ENCODE data around the gene PRKCQ. TPM values are rescaled to one million over a fixed set of nuclear protein-coding genes. Genes with fewer than 3 reads are reported as not detected.
"Not testable (repeated sequence)": the region's sequence is repeated elsewhere in the genome, so short reads cannot be mapped to it uniquely, and the experiment has no call there.

The PRKCQ gene
- total RNA-seq, 1 donor from 2014 or later: 2.3 TPM

- Mint-ChIP-seq H3K4me1 (no peaks in the 10 kb centered on the region), H3K36me3 (no peaks in the 10 kb centered on the region), H3K27me3 (ENCODE audit: low read depth) (peaks cover 6% of the 10 kb centered on the region), H3K4me3 (no peak overlapping the region), H3K27ac (no peak overlapping the region), H3K9me3 (peaks cover 5% of the 10 kb centered on the region)
- DNase-seq (ENCODE audit: low spot score in 2 of 2, unreplicated experiment in 2 of 2): no peak
- no peak for TF ChIP-seq CTCF (IDR thresholded peaks at IDR 0.05; ENCODE audit: unreplicated experiment)
These were observed 9.4 kb upstream of the PRKCQ start for GRCh38 chr10:6589287-6590094.

GRCh38 chr10:6588845-6589244 is 8.8 kb upstream of the PRKCQ start:
- Mint-ChIP-seq H3K27ac (no peak overlapping the region), H3K4me1 (no peaks in the 10 kb centered on the region), H3K9me3 (peaks cover 5% of the 10 kb centered on the region), H3K36me3 (peaks cover 4% of the 10 kb centered on the region), H3K4me3 (no peak overlapping the region), H3K27me3 (ENCODE audit: low read depth) (peaks cover 6% of the 10 kb centered on the region)
- TF ChIP-seq CTCF (IDR thresholded peaks at IDR 0.05; ENCODE audit: unreplicated experiment): no peak
- no peak for DNase-seq (ENCODE audit: low spot score in 2 of 2, unreplicated experiment in 2 of 2)

GRCh38 chr10:6588082-6588481 is 8.0 kb upstream of the PRKCQ start:
- Mint-ChIP-seq H3K36me3 (peaks cover 7% of the 10 kb centered on the region), H3K4me3 (no peak overlapping the region), H3K27me3 (ENCODE audit: low read depth) (peaks cover 6% of the 10 kb centered on the region), H3K9me3 (peaks cover 5% of the 10 kb centered on the region), H3K27ac (no peak overlapping the region), H3K4me1 (no peaks in the 10 kb centered on the region)
- DNase-seq (ENCODE audit: low spot score in 2 of 2, unreplicated experiment in 2 of 2): no peak
- TF ChIP-seq CTCF (IDR thresholded peaks at IDR 0.05; ENCODE audit: unreplicated experiment): no peak

- Mint-ChIP-seq H3K27ac (no peak overlapping the region), H3K4me1 (no peaks in the 10 kb centered on the region), H3K9me3 (peaks cover 5% of the 10 kb centered on the region), H3K36me3 (peaks cover 8% of the 10 kb centered on the region), H3K27me3 (ENCODE audit: low read depth) (peaks cover 8% of the 10 kb centered on the region), H3K4me3 (no peak overlapping the region)
- TF ChIP-seq CTCF (IDR thresholded peaks at IDR 0.05; ENCODE audit: unreplicated experiment): no peak
- no peak for DNase-seq (ENCODE audit: low spot score in 2 of 2, unreplicated experiment in 2 of 2)
These were observed 6.4 kb upstream of the PRKCQ start for GRCh38 chr10:6586501-6586900.

GRCh38 chr10:6583447-6583846 is 3.4 kb upstream of the PRKCQ start:
- H3K9me3 Mint-ChIP-seq: no peaks in the 10 kb centered on the region
- H3K4me1 Mint-ChIP-seq: peaks cover 14% of the 10 kb centered on the region
- DNase-seq (ENCODE audit: low spot score in 2 of 2, unreplicated experiment in 2 of 2): no peak
- H3K27me3 Mint-ChIP-seq (ENCODE audit: low read depth): peaks cover 21% of the 10 kb centered on the region
- no peak for TF ChIP-seq CTCF (IDR thresholded peaks at IDR 0.05; ENCODE audit: unreplicated experiment)
- no peak overlapping the region for H3K4me3 Mint-ChIP-seq
- H3K27ac Mint-ChIP-seq: no peak overlapping the region
- peaks cover 8% of the 10 kb centered on the region for H3K36me3 Mint-ChIP-seq

GRCh38 chr10:6582913-6583312 is 2.8 kb upstream of the PRKCQ start:
- H3K27me3 Mint-ChIP-seq (ENCODE audit: low read depth): peaks cover 26% of the 10 kb centered on the region
- not testable (repeated sequence) for H3K27ac Mint-ChIP-seq

More at GRCh38 chr10:6582913-6583312, 2.8 kb upstream of the PRKCQ start:
- not testable (repeated sequence) for H3K9me3 Mint-ChIP-seq; H3K36me3 Mint-ChIP-seq; H3K4me3 Mint-ChIP-seq; DNase-seq (ENCODE audit: low spot score in 2 of 2, unreplicated experiment in 2 of 2)
- H3K4me1 Mint-ChIP-seq: peaks cover 14% of the 10 kb centered on the region
